ENCODE results near the gene EN2. TPM values are rescaled to one million over a fixed set of nuclear protein-coding genes. Genes with fewer than 3 reads are reported as not detected.

EN2 gene
- total RNA-seq, 2 donors from 2014 or later = not detected

DNA sequence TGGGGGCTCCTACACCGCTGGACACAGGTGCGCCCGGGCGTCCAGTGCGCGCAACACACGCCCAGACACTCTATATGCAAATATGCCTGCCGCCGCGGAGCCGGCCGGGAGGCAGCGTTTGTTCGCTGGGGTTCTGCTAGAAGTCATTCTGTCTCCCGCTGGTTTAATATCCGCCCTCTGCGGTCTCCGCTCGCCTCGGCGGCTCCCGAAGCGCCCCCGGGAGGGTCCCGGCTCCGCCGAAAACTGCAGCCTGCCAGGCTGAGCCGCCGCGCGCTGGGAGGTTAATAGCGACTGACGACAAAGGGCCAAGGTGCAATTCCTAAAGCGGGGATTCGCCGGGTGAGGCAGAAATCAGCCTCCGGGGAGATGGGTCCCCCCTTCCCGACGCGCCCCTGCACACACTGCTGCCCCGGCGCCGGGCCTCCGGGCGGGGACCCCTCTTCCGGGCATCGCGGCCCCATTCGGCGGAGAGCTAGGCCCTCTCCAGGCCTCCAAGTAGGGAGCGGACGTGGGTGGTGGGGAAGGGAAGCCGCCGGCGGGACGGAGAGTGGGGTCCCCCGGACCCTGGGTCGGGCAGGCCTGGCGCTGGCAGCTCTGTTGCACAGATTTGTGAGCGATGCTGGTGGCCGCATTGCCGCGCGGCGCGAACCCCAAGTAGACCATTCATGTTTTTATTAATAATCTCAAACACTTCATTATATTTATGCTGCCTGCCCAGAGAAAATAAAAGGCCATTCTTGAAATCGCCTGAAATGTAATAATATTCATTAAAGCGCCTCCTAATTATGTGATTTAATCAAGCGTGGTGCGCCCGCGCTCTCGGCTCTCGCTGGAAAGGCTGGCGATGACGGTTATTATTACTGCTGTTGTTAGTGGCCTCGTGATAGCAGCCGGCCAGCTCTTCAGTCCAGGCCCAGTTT, 9.1 kb downstream of the EN2 start:
- ATAC-seq (peak; percentile 53), DNase-seq (no peak)
- H3K36me3 Mint-ChIP-seq (ENCODE audit: low read depth) = peaks cover 6% of the 10 kb centered on the region
- peak overlapping the region; percentile 45 for H3K4me3 Mint-ChIP-seq
- H3K27ac Mint-ChIP-seq = no peak overlapping the region
- H3K9me3 ChIP-seq (ENCODE audit: control insufficient read depth, low read length, poor library complexity, severe bottlenecking) = no peaks in the 10 kb centered on the region
- peaks cover 69% of the 10 kb centered on the region for H3K27me3 Mint-ChIP-seq
- peaks cover 15% of the 10 kb centered on the region for H3K4me1 Mint-ChIP-seq

DNA sequence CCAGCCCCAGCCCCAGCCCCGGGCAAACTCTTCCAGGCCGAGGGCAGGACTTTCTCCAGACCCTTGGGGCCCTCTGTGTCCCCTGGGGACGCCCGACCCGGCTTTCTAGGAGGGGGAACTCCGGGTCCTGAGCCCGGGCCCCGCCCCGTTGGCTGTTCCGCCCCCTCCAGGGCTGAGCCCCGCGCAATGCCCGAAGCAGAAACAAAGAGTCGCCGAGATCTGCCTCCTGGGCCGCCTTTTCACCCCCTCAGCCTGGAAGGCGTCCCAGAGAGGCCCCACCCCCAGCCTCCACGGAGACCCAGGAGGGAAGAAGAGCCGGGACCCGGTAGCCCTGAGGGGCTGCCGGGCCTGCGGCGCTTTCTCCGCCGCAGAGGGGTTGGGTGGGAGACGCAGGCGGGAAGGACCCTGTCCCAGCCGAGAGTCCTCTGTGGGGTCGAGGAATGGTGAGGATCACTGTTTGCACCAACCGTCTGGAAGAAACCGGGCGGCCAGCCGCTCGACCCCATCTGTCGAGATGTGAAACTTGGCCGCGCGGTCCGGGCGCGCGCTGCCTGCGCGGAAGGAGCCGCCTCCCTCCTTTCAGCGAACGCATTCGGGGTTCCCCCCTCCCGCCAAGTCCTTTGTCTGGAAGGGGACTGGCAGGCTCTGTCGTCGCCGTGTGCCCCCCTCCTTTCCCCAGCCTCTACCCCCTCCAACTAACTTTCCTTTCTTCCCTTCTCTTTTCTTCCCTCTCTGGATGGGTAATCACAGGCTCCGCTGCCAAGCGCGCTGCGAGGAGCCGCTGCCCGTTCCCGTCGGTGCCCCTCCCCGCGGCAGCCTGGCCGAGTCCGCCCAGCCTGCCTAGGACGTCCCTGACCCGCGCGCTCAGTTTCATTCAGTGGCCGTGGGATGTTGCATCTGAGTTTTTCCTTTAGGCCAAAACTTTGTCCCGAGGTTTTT, 10.2 kb downstream of the EN2 start:
- peak; percentile 51 for ATAC-seq
- peak overlapping the region; percentile 55 for H3K4me3 Mint-ChIP-seq

GRCh38 chr7:155468785-155469148, 10.8 kb downstream of the EN2 start:
- H3K27ac Mint-ChIP-seq = no peak overlapping the region
- H3K27me3 Mint-ChIP-seq = peaks cover 72% of the 10 kb centered on the region
- DNase-seq = no peak
- ATAC-seq = no peak
- H3K4me3 Mint-ChIP-seq = peak overlapping the region; percentile 55
- H3K9me3 ChIP-seq (ENCODE audit: control insufficient read depth, low read length, poor library complexity, severe bottlenecking) = no peaks in the 10 kb centered on the region
- peaks cover 13% of the 10 kb centered on the region for H3K4me1 Mint-ChIP-seq
- H3K36me3 Mint-ChIP-seq (ENCODE audit: low read depth) = peaks cover 3% of the 10 kb centered on the region

More for the DNA sequence above, 10.2 kb downstream of the EN2 start:
- H3K9me3 ChIP-seq (ENCODE audit: control insufficient read depth, low read length, poor library complexity, severe bottlenecking) = no peaks in the 10 kb centered on the region
- H3K27me3 Mint-ChIP-seq = peaks cover 72% of the 10 kb centered on the region
- peaks cover 6% of the 10 kb centered on the region for H3K36me3 Mint-ChIP-seq (ENCODE audit: low read depth)
- no peak for DNase-seq
- H3K27ac Mint-ChIP-seq = no peak overlapping the region
- H3K4me1 Mint-ChIP-seq = peaks cover 13% of the 10 kb centered on the region

DNA sequence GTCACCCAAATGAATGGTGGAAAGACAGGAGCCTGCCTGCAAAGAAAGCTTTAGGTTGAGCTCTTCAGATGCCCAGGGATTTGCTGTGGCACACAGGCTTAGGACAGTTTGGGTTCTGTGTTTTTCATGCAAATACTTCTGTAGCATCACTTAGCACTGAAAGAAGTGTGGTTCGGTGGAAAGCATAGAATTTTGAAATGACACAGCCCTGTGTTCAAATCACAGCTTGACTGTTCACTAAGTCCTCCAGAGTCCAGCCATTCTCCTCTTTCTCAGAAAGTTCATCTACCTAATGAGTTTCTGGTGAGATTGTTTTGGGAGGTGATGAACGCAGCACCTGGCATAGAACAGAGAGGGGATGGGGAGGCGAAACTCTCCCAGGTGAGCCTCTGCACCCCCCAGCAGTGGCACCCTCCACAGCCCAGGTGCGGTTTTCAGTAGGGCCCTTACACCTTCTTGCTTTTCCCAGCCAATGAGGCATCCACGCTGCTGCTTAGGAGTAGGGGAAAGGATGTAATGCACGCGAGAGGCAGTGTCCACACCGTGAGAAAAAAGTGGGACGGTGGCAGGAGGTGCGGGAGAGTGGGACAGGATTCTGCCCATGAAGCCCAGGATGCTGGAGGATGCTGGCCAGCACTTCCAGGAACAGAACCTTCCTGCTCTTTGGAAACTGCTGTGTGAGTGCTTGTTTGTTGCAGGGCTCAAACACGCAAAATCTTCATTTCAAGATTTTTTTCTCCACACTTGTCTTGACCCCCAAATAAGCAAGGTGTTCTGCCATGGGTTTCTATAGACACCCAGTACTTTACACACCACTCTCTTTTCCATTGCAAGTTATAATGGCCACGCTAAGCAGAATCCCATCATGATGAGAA, 11.6 kb downstream of the EN2 start:
- DNase-seq (no peak), ATAC-seq (no peak)
- Mint-ChIP-seq H3K36me3 (ENCODE audit: low read depth) (peaks cover 3% of the 10 kb centered on the region), H3K27ac (no peak overlapping the region), H3K4me3 (peak overlapping the region; percentile 55), H3K27me3 (peaks cover 72% of the 10 kb centered on the region), H3K4me1 (peaks cover 13% of the 10 kb centered on the region)
- H3K9me3 ChIP-seq (ENCODE audit: control insufficient read depth, low read length, poor library complexity, severe bottlenecking) = no peaks in the 10 kb centered on the region

GRCh38 chr7:155470186-155470487, 12.2 kb downstream of the EN2 start:
- Mint-ChIP-seq H3K4me3 (no peak overlapping the region), H3K27me3 (peaks cover 77% of the 10 kb centered on the region), H3K27ac (no peak overlapping the region), H3K4me1 (peaks cover 13% of the 10 kb centered on the region), H3K36me3 (ENCODE audit: low read depth) (peaks cover 3% of the 10 kb centered on the region)
- DNase-seq = no peak
- H3K9me3 ChIP-seq (ENCODE audit: control insufficient read depth, low read length, poor library complexity, severe bottlenecking) = no peaks in the 10 kb centered on the region
- no peak for ATAC-seq

GRCh38 chr7:155470686-155471638, 13.0 kb downstream of the EN2 start:
- peaks cover 72% of the 10 kb centered on the region for H3K27me3 Mint-ChIP-seq
- DNase-seq = no peak
- H3K36me3 Mint-ChIP-seq (ENCODE audit: low read depth) = peaks cover 3% of the 10 kb centered on the region
- peaks cover 13% of the 10 kb centered on the region for H3K4me1 Mint-ChIP-seq
- ATAC-seq = no peak
- H3K27ac Mint-ChIP-seq = no peak overlapping the region
- no peaks in the 10 kb centered on the region for H3K9me3 ChIP-seq (ENCODE audit: control insufficient read depth, low read length, poor library complexity, severe bottlenecking)
- peak overlapping the region; percentile 36 for H3K4me3 Mint-ChIP-seq

- ATAC-seq = no peak
- DNase-seq = no peak
- Mint-ChIP-seq H3K27ac (no peak overlapping the region), H3K4me1 (peaks cover 11% of the 10 kb centered on the region), H3K27me3 (peaks cover 76% of the 10 kb centered on the region), H3K36me3 (ENCODE audit: low read depth) (peaks cover 3% of the 10 kb centered on the region), H3K4me3 (no peak overlapping the region)
- no peaks in the 10 kb centered on the region for H3K9me3 ChIP-seq (ENCODE audit: control insufficient read depth, low read length, poor library complexity, severe bottlenecking)
Measured at GRCh38 chr7:155471718-155472117, 13.8 kb downstream of the EN2 start.

DNA sequence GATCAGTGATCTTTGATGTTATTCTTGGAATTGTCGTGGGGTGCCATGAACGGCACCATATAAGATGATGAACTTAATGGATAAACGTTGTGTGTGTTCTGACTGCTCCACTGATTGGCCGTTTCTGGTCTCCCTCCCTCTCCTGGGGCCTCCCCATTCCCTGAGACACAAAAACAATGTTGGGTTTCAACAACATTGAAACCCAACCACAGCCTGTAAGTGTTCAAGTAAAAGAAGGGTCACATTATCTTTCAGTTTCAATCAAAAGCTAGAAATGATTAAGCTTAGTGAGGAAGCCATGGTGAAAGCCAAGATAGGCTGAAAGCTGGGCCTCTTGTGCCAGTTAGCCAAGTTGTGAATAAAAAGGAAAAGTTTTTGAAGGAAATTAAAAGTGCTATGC, 19.5 kb downstream of the EN2 start:
- no peaks in the 10 kb centered on the region for H3K9me3 ChIP-seq (ENCODE audit: control insufficient read depth, low read length, poor library complexity, severe bottlenecking)
- Mint-ChIP-seq H3K27ac (no peak overlapping the region), H3K4me3 (no peak overlapping the region), H3K4me1 (peaks cover 4% of the 10 kb centered on the region), H3K36me3 (ENCODE audit: low read depth) (no peaks in the 10 kb centered on the region), H3K27me3 (peaks cover 54% of the 10 kb centered on the region)
- ATAC-seq = no peak
- no peak for DNase-seq

DNA sequence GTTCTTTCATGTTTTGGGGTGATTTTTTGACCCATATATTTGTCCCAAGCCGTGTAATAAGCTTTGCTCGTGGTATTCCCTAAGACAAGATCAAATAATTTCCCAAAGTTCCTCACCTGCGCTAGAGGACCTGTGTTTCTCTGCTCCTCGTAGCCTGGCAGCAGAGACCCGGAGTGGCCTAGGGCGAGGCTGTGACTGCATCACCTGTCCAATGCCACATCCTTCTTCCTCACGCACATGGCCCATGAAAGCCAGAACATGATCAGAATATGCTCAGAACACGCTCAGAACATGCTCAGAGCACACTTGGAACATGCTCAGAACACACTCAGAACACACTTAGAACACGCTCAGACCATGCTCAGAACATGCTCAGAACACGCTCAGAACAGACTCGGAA, 23.8 kb downstream of the EN2 start:
- Mint-ChIP-seq H3K4me3 (no peak overlapping the region), H3K4me1 (peaks cover 6% of the 10 kb centered on the region), H3K27me3 (peaks cover 30% of the 10 kb centered on the region), H3K27ac (no peak overlapping the region), H3K36me3 (ENCODE audit: low read depth) (no peaks in the 10 kb centered on the region)
- H3K9me3 ChIP-seq (ENCODE audit: control insufficient read depth, low read length, poor library complexity, severe bottlenecking) = no peaks in the 10 kb centered on the region
- no peak for DNase-seq
- no peak for ATAC-seq

DNA sequence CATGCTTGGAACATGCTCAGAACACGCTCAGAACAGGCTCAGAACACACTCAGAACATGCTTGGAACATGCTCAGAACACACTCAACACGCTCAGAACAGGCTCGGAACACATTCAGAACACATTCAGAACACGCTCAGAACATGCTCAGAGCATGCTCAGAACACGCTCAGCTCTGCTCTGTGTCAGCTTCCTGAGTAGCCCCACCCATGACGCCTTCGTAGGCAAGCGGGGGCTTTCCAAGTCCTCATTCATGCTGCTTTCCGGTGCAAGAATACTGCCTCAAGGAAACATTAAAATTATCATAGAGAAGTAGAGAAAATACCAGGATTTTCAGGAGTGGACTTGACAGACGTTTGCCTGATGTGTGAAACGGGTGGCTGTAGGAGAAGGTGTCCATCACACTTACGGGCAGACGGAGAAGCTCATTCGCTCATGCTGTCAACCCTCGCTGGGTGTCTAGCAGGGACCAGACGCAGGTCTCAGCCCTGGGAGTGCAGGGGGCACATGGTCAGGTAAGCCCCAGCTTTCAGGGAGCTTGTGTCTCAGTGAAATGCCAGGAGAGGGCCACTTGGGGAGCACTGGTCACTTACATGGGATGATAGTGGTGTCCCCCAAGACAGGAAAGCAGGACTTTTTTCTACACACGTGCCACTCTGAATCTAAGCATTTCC, 24.7 kb downstream of the EN2 start:
- DNase-seq (peak in 1 of 3 donors; percentile 26), ATAC-seq (peak; percentile 93)
- Mint-ChIP-seq H3K4me1 (peaks cover 3% of the 10 kb centered on the region), H3K4me3 (peak overlapping the region; percentile 78), H3K27me3 (peaks cover 28% of the 10 kb centered on the region), H3K27ac (peak overlapping the region; percentile 89), H3K36me3 (ENCODE audit: low read depth) (no peaks in the 10 kb centered on the region)
- no peaks in the 10 kb centered on the region for H3K9me3 ChIP-seq (ENCODE audit: control insufficient read depth, low read length, poor library complexity, severe bottlenecking)

GRCh38 chr7:155483245-155483644, 25.3 kb downstream of the EN2 start:
- Mint-ChIP-seq H3K4me3 (peak overlapping the region; percentile 78), H3K27ac (peak overlapping the region; percentile 89), H3K36me3 (ENCODE audit: low read depth) (no peaks in the 10 kb centered on the region), H3K4me1 (peaks cover 3% of the 10 kb centered on the region), H3K27me3 (peaks cover 29% of the 10 kb centered on the region)
- H3K9me3 ChIP-seq (ENCODE audit: control insufficient read depth, low read length, poor library complexity, severe bottlenecking) = no peaks in the 10 kb centered on the region
- DNase-seq (no peak), ATAC-seq (no peak)
